ENCODE data around the gene UNC5B. TPM values are rescaled to one million over a fixed set of nuclear protein-coding genes. Genes with fewer than 3 reads are reported as not detected.

The UNC5B gene
- total and polyA plus RNA-seq, 7 experiments from 2014 or later, result 0.08 TPM; not detected in 5

DNA sequence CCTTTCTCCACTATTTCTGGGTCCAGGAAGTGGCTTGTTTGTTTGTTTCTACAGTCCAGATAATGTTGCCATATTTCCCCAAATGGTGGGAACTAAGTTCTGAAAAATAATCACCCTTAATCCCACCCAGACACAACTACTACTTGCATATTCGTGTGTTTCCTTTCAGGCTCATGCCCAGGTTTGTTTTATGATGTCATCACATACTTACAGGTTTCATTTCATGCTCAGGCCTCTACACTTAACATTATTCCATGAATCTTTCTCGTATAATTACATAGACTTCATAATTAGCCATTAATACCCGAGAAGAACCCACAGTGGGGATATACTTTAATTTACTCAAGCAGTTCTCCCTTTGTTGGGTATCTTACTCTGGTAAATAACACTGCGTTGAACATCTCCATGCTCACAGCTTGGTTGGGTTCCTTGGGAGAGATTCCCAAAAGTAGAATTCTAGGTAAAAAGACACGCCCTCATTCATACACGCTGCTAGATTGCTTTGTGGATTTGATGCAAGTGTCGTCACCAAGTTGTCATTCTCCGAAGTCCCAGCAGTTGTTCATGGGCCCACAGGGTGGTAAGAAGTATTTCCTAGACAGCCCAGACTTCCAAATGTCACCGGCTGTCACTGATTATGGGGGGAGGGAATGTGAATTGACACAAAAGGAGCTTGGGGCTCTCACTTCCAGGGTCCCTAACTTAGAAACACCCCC, 42.6 kb downstream of the UNC5B start:
- no peaks in the 10 kb centered on the region for H3K27me3 ChIP-seq (ENCODE audit: control insufficient read depth in 2 of 2, insufficient read depth in 2 of 2, low read length in 2 of 2)
- H3K9me3 Mint-ChIP-seq, result no peaks in the 10 kb centered on the region
- H3K4me1 ChIP-seq (ENCODE audit: control insufficient read depth in 2 of 2, insufficient read depth in 2 of 2, low read length in 2 of 2), result no peaks in the 10 kb centered on the region
- ATAC-seq (no peak), DNase-seq (no peak)
- H3K27me3 Mint-ChIP-seq, result peaks cover 0 to 15% (median 5%) of the 10 kb centered on the region in 5 donors
- no peaks in the 10 kb centered on the region for H3K36me3 ChIP-seq (ENCODE audit: control insufficient read depth in 2 of 3, insufficient read depth in 3 of 3, low read length in 3 of 3)
- POLR2A ChIA-PET, result no interaction called here
- no peak overlapping the region for H3K4me3 Mint-ChIP-seq
- CTCF ChIA-PET, result no interaction called here
- H3K36me3 Mint-ChIP-seq, result no peaks in the 10 kb centered on the region
- no peak overlapping the region for H3K27ac Mint-ChIP-seq
- no peaks in the 10 kb centered on the region for H3K9me3 ChIP-seq (ENCODE audit: control insufficient read depth in 2 of 3, low read length in 3 of 3)
- H3K4me3 ChIP-seq (ENCODE audit: low read length), result no peak overlapping the region
- no peaks in the 10 kb centered on the region for H3K4me1 Mint-ChIP-seq
- H3K27ac ChIP-seq (ENCODE audit: low read depth, low read length), result no peak overlapping the region
- intact Hi-C loops (cut with micrococcal nuclease), result no loop called here

DNA sequence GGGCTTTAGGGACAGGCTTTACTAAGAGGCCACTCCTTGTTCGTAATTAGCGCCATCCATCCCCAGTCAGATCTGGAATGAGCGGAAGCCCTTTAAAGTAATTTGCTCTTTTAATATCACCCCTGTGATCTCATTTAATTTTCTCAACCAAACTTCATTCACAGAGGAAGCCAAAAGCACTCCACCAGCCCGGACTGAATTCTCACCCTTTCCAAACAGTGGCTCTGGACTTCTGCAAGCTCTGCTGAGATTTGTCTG, 43.1 kb downstream of the UNC5B start:
- ChIA-PET CTCF (no interaction called here), POLR2A (no interaction called here)
- intact Hi-C loops (cut with micrococcal nuclease), result no loop called here
- no peaks in the 10 kb centered on the region for H3K4me1 Mint-ChIP-seq
- no peak overlapping the region for H3K4me3 Mint-ChIP-seq
- no peaks in the 10 kb centered on the region for H3K9me3 Mint-ChIP-seq
- no peak for DNase-seq
- Histone ChIP-seq H3K9me3 (ENCODE audit: control insufficient read depth in 2 of 3, low read length in 3 of 3) (no peaks in the 10 kb centered on the region), H3K4me1 (ENCODE audit: control insufficient read depth in 2 of 2, insufficient read depth in 2 of 2, low read length in 2 of 2) (no peaks in the 10 kb centered on the region), H3K4me3 (ENCODE audit: low read length) (no peak overlapping the region), H3K36me3 (ENCODE audit: control insufficient read depth in 2 of 3, insufficient read depth in 3 of 3, low read length in 3 of 3) (no peaks in the 10 kb centered on the region), H3K27me3 (ENCODE audit: control insufficient read depth in 2 of 2, insufficient read depth in 2 of 2, low read length in 2 of 2) (no peaks in the 10 kb centered on the region), H3K27ac (ENCODE audit: low read depth, low read length) (no peak overlapping the region)
- H3K27ac Mint-ChIP-seq, result no peak overlapping the region
- H3K27me3 Mint-ChIP-seq, result peaks cover 0 to 15% (median 5%) of the 10 kb centered on the region in 5 donors
- no peak for ATAC-seq
- no peaks in the 10 kb centered on the region for H3K36me3 Mint-ChIP-seq

DNA sequence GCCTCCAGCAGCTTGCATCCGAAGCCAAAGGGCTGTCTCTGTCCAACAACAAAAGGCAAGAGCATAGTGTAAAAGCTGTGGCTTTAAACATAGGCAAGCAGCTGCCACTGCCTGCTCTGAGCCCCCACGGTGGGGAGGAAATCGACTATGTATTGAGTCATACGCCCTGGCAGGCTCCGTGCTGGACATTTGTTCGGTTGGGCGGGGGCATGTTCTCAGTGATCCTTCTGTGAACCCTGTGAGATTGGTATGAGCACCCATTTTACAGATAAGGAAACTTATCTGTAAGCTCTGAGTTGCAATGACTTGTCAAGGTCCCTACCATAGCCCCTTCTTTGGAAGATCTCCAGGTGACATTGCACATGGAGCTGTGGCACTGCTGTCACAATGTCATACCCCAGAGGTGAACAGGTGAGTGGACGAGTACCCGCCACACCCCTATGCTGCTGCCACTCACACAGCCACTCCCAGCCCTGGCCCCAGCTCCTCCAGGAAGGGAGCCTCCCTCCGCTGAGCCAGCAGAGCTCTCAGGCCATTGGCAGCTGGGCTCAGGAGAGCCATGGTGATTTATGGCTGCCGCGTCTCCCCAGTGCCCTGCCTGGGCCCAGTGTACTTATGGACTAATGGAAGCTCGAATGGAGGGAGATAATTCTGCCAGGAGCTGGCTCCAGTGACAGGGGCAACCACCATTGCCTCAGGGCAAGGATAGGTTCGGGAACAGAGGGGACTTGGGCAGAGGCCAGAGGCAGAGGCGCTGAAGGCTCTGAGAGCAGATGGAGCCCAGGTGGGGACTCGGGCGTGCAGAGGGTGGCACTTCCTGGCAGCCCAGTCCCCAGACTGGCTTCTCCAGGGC, 43.7 kb downstream of the UNC5B start:
- H3K36me3 Mint-ChIP-seq, result no peaks in the 10 kb centered on the region
- Histone ChIP-seq H3K4me1 (ENCODE audit: control insufficient read depth in 2 of 2, insufficient read depth in 2 of 2, low read length in 2 of 2) (no peaks in the 10 kb centered on the region), H3K27ac (ENCODE audit: low read depth, low read length) (no peak overlapping the region), H3K36me3 (ENCODE audit: control insufficient read depth in 2 of 3, insufficient read depth in 3 of 3, low read length in 3 of 3) (no peaks in the 10 kb centered on the region), H3K9me3 (ENCODE audit: control insufficient read depth in 2 of 3, low read length in 3 of 3) (no peaks in the 10 kb centered on the region), H3K4me3 (ENCODE audit: low read length) (no peak overlapping the region), H3K27me3 (ENCODE audit: control insufficient read depth in 2 of 2, insufficient read depth in 2 of 2, low read length in 2 of 2) (no peaks in the 10 kb centered on the region)
- ChIA-PET CTCF (no interaction called here), POLR2A (no interaction called here)
- H3K4me1 Mint-ChIP-seq, result no peaks in the 10 kb centered on the region
- intact Hi-C loops (cut with micrococcal nuclease), result no loop called here
- no peak overlapping the region for H3K4me3 Mint-ChIP-seq
- H3K9me3 Mint-ChIP-seq, result no peaks in the 10 kb centered on the region
- DNase-seq (no peak), ATAC-seq (no peak)
- H3K27me3 Mint-ChIP-seq, result peaks cover 0 to 15% (median 5%) of the 10 kb centered on the region in 5 donors
- no peak overlapping the region for H3K27ac Mint-ChIP-seq

DNA sequence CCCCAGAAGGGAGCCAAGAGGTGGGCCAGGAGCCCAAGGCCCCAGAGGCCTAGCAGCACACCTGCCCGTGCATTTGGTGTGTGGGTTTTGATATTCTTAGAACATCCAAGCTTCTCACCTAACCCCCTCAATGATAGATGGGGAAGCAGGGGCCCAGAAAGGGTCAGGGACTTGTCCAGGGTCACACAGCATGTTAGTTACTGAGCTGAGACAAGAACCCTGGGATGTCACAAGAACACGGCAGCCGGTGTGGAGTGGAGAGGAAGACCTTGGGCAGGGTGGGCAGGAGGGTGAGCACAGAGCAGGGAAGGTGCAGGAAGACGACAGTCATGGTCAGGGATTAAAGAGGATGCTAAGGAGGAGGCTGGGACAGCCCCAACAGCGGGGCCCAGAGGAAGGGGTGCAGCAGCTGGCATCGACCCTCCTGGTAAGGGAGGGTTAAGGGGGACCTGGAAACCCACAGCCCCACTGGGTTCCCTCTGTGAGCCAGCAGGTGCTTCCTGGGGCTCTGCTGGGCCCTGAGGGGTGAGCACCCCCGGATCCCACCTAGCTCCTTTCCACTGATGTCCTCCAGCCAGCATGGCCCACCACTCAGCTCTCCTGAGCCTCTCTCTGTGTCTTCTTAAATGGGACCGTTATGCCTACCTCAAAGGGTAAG, 44.4 kb downstream of the UNC5B start:
- CTCF ChIA-PET, result no interaction called here
- H3K4me1 Mint-ChIP-seq, result no peaks in the 10 kb centered on the region
- Histone ChIP-seq H3K4me1 (ENCODE audit: control insufficient read depth in 2 of 2, insufficient read depth in 2 of 2, low read length in 2 of 2) (no peaks in the 10 kb centered on the region), H3K9me3 (ENCODE audit: control insufficient read depth in 2 of 3, low read length in 3 of 3) (no peaks in the 10 kb centered on the region), H3K36me3 (ENCODE audit: control insufficient read depth in 2 of 3, insufficient read depth in 3 of 3, low read length in 3 of 3) (no peaks in the 10 kb centered on the region), H3K27me3 (ENCODE audit: control insufficient read depth in 2 of 2, insufficient read depth in 2 of 2, low read length in 2 of 2) (no peaks in the 10 kb centered on the region), H3K27ac (ENCODE audit: low read depth, low read length) (no peak overlapping the region), H3K4me3 (ENCODE audit: low read length) (no peak overlapping the region)
- POLR2A ChIA-PET, result no interaction called here
- intact Hi-C loops (cut with micrococcal nuclease), result no loop called here
- H3K4me3 Mint-ChIP-seq, result no peak overlapping the region
- no peak for DNase-seq
- H3K9me3 Mint-ChIP-seq, result no peaks in the 10 kb centered on the region
- H3K27me3 Mint-ChIP-seq, result peaks cover 0 to 15% (median 5%) of the 10 kb centered on the region in 5 donors
- no peak overlapping the region for H3K27ac Mint-ChIP-seq
- ATAC-seq, result no peak
- no peaks in the 10 kb centered on the region for H3K36me3 Mint-ChIP-seq

DNA sequence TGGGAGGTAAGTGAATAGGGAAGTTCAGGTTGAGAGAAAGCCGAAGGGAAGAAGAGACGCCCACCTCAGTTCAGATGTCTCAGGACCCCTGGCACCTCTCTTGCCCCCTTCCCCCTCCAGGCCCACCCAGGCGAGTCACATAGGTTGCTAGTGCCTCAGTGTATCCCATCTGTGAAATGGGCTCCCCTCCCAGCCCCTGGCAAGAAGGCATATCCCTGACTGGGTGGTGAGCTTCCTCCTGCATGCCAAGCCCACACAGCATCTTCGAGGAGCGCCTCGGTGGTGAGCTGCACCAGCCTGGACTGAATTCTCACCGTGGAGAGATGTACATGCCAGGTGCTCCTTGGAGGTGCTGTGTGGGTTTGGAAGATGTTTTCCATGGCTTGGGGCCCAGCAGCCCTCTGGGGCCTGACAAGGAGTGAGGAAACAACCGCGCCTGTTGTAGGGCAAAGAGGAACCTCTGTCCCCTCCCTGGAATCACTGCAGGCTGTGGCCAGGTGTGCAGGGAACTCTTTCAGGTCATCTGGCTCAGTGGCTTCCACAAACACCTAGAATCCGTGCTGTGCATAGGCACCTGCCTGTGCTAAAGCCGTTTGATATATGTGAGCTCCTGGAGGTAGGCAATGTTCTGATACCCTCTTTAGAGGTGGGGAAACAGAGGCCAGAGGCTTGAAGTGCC, 45.1 kb downstream of the UNC5B start:
- intact Hi-C loops (cut with micrococcal nuclease), result no loop called here

DNA sequence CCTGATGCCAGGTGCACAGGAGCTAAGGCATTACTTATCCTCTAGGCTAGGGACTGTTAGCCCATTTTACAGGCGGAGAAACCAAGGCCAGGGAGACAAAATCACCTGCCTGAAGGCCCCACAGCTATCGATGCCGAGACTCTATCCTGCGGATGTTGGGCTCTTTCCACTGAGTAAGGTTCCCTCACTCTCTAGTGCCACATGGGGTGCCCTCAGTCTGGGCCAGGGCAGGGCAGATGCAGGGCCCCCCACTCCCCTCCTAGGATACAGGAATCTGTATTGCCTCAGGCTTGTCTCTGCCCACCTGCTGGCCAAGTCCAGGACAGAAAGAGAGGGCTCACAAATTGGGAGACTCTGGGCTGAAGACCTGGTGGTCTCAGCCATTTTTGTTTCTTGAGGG, 45.7 kb downstream of the UNC5B start:
- DNase-seq, result no peak
- no peak overlapping the region for H3K4me3 ChIP-seq (ENCODE audit: low read length)
- POLR2A ChIA-PET, result no interaction called here

More for the DNA sequence above, 45.1 kb downstream of the UNC5B start:
- ATAC-seq (no peak), DNase-seq (no peak)
- Mint-ChIP-seq H3K27ac (no peak overlapping the region), H3K4me3 (no peak overlapping the region), H3K4me1 (no peaks in the 10 kb centered on the region), H3K36me3 (no peaks in the 10 kb centered on the region), H3K27me3 (peaks cover 0 to 15% (median 5%) of the 10 kb centered on the region in 5 donors), H3K9me3 (no peaks in the 10 kb centered on the region)
- no peaks in the 10 kb centered on the region for H3K36me3 ChIP-seq (ENCODE audit: control insufficient read depth in 2 of 3, insufficient read depth in 3 of 3, low read length in 3 of 3)
- ChIA-PET CTCF (no interaction called here), POLR2A (no interaction called here)
- H3K27me3 ChIP-seq (ENCODE audit: control insufficient read depth in 2 of 2, insufficient read depth in 2 of 2, low read length in 2 of 2), result no peaks in the 10 kb centered on the region
- no peaks in the 10 kb centered on the region for H3K9me3 ChIP-seq (ENCODE audit: control insufficient read depth in 2 of 3, low read length in 3 of 3)
- no peak overlapping the region for H3K27ac ChIP-seq (ENCODE audit: low read depth, low read length)
- H3K4me3 ChIP-seq (ENCODE audit: low read length), result no peak overlapping the region
- no peaks in the 10 kb centered on the region for H3K4me1 ChIP-seq (ENCODE audit: control insufficient read depth in 2 of 2, insufficient read depth in 2 of 2, low read length in 2 of 2)

More for the DNA sequence above, 45.7 kb downstream of the UNC5B start:
- Histone ChIP-seq H3K4me1 (ENCODE audit: control insufficient read depth in 2 of 2, insufficient read depth in 2 of 2, low read length in 2 of 2) (no peaks in the 10 kb centered on the region), H3K27me3 (ENCODE audit: control insufficient read depth in 2 of 2, insufficient read depth in 2 of 2, low read length in 2 of 2) (no peaks in the 10 kb centered on the region), H3K9me3 (ENCODE audit: control insufficient read depth in 2 of 3, low read length in 3 of 3) (no peaks in the 10 kb centered on the region), H3K36me3 (ENCODE audit: control insufficient read depth in 2 of 3, insufficient read depth in 3 of 3, low read length in 3 of 3) (no peaks in the 10 kb centered on the region), H3K27ac (ENCODE audit: low read depth, low read length) (no peak overlapping the region)
- H3K36me3 Mint-ChIP-seq, result no peaks in the 10 kb centered on the region
- CTCF ChIA-PET, result no interaction called here
- H3K4me1 Mint-ChIP-seq, result no peaks in the 10 kb centered on the region
- intact Hi-C loops (cut with micrococcal nuclease), result no loop called here
- H3K27ac Mint-ChIP-seq, result no peak overlapping the region
- H3K27me3 Mint-ChIP-seq, result peaks cover 0 to 15% (median 5%) of the 10 kb centered on the region in 5 donors
- ATAC-seq, result no peak
- no peak overlapping the region for H3K4me3 Mint-ChIP-seq
- H3K9me3 Mint-ChIP-seq, result no peaks in the 10 kb centered on the region

Data from naive thymus-derived CD4-positive, alpha-beta T cell (primary cell).